A549 (cell line): ENCODE data around the gene PHRF1.

Experiments
- CHD2 ChIP-seq: fragments of 150-350 bp; IDR thresholded peaks from 2 replicates; pipeline ENCODE4 v1.6.1; 2014; ENCODE audit warnings: low read length; ENCODE audit not compliant: partially characterized antibody
- CHD4 ChIP-seq: fragments of 200-600 bp; sonication (generic); IDR thresholded peaks from 2 replicates; pipeline ENCODE4 v1.6.1; 2016; ENCODE audit warnings: antibody characterized with exemption, mild to moderate bottlenecking, borderline replicate concordance
- CTCF ChIP-seq: fragments of >200 bp; sonication (Bioruptor Twin); formaldehyde crosslinking; IDR thresholded peaks from 3 replicates; pipeline ENCODE4 v1.5.1; 2016
- HOXB5 ChIP-seq: fragments of 250-450 bp; sonication (Bioruptor Pico); IDR thresholded peaks from 2 replicates; pipeline ENCODE4 v1.5.0; 2020; ENCODE audit warnings: mild to moderate bottlenecking, moderate library complexity
- NPAS2 ChIP-seq: fragments of 250-450 bp; sonication (Bioruptor Pico); IDR thresholded peaks from 2 replicates; pipeline ENCODE4 v1.8.0; 2022; ENCODE audit warnings: mild to moderate bottlenecking, moderate library complexity, borderline replicate concordance
- POLR2A ChIP-seq: IDR thresholded peaks from 2 replicates; pipeline ENCODE4 v1.6.1; 2012; ENCODE audit warnings: mild to moderate bottlenecking, low read length
- SMC3 ChIP-seq: fragments of >200 bp; sonication (Bioruptor Twin); formaldehyde crosslinking; IDR thresholded peaks from 3 replicates; pipeline ENCODE4 v1.6.1; 2018; ENCODE audit warnings: inconsistent platforms

GRCh38 chr11:581752-582151, 5.5 kb downstream of the PHRF1 start:
- TF ChIP-seq CHD2 (no peak), CTCF (no peak), POLR2A (no peak), HOXB5 (CRISPR knock-in tag) (no peak), NPAS2 (CRISPR knock-in tag) (no peak), SMC3 (no peak), CHD4 (no peak)
